Hematopoietic multipotent progenitor cell treated with erythropoietin and hydrocortisone succinate and interleukin-3 and kit ligand, for 15 days (in vitro differentiated cells): ENCODE measurements around the gene MCTP1.
"Not testable (repeated sequence)": the region's sequence is repeated elsewhere in the genome, so short reads cannot be mapped to it uniquely, and the experiment has no call there.

Experiments used
- DNase-seq: peaks from one replicate; pipeline ENCODE4 v3.0.0-alpha.2; 2015; ENCODE audit warnings: low spot score

The MCTP1 gene

DNA sequence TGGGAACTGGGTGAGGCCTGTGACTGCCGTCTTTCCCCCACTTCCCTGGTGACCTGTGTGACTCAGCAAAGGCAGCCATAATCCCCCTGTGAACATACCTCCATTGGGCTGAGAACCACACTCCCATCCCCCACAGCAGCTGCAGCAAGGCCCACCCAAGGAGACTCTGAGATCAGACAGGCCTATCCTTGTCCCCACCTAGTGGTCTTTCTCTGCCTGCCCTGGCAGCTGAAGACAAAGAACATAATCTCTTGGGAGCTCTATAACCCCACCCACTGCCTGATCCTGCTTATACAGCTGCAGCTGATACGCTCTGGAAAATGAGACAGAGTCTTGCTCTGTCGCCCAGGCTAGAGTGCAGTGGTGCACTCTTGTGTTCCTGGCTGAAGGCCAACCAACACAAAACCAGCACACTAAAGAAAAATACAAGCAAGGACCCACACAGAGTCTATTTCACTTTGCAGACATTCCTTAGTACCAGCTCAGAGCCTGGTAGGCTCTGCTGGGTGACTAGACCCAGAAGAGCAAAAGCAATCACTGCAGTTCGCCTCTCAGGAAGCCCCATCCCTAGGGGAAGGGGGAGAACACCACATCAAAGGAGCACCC lies 106.7 kb downstream of the MCTP1 start:
- no peak for DNase-seq

- DNase-seq: no peak
Observed at GRCh38 chr5:95177456-95177855, 107.4 kb downstream of the MCTP1 start.

GRCh38 chr5:95175106-95175505 lies 109.8 kb downstream of the MCTP1 start:
- no peak for DNase-seq

- DNase-seq: no peak
Observed at GRCh38 chr5:95172659-95173058, 112.2 kb downstream of the MCTP1 start.

- DNase-seq: no peak
Observed at GRCh38 chr5:95164861-95165260, 120.0 kb downstream of the MCTP1 start.

DNA sequence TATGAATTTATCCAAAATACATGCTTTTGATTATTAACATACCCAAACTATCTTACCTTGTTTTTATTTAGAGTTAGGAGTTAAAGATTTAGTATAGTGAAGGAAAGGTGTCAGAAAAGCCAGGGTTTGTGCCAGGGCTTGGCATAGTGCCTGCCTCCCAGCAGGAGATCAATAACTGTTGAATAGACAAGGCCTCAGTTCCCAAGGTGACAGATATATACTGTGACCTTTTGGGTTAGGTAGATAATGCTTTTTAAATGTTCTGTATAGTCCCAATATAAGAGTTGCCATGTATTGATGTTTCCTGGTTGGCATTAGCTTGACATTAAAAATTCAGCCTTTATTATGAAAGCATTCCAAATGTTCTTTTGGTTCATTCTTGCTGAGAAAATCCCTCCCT lies 121.8 kb downstream of the MCTP1 start:
- no peak for DNase-seq

GRCh38 chr5:95162231-95162992 lies 122.5 kb downstream of the MCTP1 start:
- no peak for DNase-seq

DNA sequence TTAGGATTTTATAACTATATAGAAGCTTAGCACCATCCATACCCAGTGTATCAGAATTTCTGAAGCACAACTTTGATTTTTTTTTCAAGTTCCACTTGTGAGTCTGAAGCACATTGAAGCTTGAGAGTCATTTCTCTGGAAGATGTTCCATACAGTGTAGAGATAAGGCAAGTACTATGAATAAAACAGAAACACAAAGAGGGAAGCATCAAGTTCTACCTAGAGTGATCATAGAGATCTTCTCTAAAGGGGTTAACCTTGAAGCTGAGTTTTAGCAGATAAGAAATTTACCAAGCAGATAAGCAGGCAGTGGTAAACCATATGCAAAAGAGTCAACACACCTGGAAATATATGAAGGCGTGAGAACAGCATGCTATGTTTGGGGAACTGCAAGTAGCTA lies 125.3 kb downstream of the MCTP1 start:
- DNase-seq: no peak

GRCh38 chr5:95155888-95156287 lies 129.0 kb downstream of the MCTP1 start:
- no peak for DNase-seq

GRCh38 chr5:95153511-95153910 lies 131.4 kb downstream of the MCTP1 start:
- DNase-seq: no peak

- DNase-seq: no peak
Observed at GRCh38 chr5:95152535-95152934, 132.4 kb downstream of the MCTP1 start.

DNA sequence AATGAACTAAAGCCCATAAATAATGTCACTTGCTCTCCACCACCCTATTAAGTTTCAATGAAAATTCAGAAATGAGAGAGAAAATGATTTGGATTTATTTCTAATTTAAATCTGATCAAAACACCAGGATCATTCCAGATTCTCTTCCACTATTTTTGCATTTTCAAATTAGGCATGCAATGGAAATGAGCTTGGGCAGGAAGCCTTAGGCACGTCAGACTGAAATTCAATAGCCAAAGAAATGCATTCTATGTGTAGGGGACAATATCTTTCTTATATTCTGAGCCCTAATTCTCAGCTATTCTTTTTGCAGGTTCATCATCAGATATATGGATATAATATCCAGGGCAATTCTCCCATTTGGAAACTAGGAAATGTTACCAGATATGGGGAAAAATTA lies 132.8 kb downstream of the MCTP1 start:
- DNase-seq: no peak

DNA sequence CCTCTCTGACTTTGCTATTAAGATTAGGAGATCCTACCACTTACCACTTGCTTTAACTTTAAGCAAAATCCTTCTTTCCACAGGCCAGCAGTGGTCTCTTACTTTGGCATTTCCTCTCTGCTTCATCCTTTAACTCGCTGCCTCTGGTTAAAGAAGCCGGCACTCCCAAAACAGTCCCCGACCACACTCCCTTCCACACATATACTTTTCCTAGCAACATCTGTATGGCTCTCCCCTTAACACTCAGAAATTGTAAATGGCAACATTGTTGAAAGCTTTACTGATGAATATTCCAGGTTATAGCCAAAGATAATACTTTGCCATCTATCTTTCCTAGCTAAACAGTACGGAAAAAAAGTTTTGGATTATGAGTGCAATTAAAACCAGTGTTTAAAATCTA lies 133.2 kb downstream of the MCTP1 start:
- no peak for DNase-seq

GRCh38 chr5:95149387-95149786 lies 135.5 kb downstream of the MCTP1 start:
- no peak for DNase-seq

GRCh38 chr5:95148453-95148852 lies 136.4 kb downstream of the MCTP1 start:
- no peak for DNase-seq

DNA sequence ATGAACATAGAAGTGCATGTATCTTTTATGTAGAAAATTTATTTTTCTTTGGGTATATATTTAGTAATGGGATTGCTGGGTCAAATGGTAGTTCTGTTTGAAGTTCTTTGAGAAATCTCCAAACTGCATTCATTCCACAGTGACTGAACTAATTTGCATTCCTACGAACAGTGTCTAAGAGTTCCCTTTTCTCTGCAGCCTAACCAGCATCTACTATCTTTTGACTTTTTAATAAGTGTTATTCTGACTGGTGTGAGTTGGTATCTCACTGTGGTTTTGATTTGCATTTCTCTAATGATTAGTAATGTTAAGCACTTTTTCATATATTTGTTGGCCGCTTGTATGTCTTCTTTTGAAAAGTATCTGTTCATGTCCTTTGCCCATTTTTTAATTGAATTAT lies 141.0 kb downstream of the MCTP1 start:
- DNase-seq: not testable (repeated sequence)

- DNase-seq: no peak
Observed at GRCh38 chr5:95142145-95142544, 142.7 kb downstream of the MCTP1 start.

DNA sequence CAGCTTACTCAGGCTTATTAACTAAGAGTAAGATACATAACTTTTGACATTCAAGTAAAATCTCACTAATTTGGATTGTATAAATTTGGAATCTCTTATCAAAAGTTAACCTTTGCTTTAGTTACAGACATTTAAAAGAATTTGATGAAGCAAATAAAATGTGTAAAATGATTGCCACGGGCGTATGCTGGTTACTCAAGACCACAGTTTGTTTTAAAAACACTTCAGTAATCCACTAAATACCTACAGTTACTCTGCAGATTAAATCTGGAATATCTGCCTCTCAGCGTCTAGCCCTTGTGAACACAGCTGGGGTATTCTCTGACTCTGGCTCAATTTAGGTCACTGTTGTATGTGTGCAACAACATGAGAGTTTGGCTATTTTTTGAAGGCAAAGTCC lies 143.8 kb downstream of the MCTP1 start:
- DNase-seq: no peak

DNA sequence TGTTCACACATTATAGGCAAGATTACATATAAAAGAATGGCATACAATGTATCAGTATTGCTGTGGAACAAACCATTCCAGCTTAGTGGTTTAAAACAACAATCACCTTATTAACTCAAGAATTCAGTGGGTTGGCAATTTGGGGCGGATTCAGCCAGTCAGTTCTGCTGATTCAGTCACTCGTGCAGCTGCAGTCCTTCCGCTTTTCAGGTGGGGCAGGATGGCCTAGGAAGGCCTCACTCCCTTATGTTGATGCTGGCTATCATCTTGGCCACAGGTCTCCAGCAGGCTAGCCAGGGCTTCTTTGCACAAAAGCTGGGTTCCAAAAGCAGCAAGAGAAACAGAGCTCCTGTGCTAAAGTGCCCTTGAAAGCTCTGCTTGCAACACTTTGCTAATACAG lies 150.6 kb downstream of the MCTP1 start:
- DNase-seq: no peak

DNA sequence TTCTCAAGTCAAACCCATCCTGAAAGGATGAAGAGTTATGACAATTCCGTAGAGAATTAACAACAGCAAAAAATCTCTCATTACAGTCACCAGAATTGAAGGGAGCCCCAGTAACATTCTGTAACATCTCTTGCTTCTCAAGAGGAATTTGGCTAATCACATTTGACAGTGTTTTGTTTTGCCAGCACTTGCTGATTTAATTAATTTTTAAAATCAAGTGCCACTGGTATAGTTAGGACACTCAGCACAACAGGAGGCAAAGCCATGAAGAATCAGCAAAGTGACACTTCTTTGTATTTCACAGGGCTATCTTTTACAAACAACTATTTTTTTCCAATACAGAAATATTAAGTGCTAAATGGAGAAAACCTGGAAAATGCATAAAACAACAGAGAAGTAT lies 152.8 kb downstream of the MCTP1 start:
- no peak for DNase-seq

DNA sequence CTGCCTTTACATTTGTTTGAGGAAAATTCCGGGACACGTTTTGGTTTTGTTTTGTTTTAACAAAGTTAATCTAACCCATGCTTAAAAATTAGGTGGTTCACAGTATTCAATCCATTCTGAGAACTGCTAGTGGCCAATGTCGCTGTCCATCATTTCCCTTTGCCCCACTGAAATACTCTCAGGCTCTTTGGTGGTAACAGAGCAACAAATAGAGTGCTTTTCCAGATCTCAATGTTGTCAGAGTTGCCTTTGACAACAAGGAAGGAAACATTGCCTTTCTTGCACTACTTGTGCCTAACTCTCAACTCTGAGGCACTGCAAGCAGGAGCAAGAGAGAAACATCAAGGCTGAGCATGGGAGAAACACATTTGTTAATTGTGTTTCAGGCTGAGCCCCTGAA lies 154.0 kb downstream of the MCTP1 start:
- DNase-seq: no peak

GRCh38 chr5:95124731-95125130 lies 160.2 kb downstream of the MCTP1 start:
- no peak for DNase-seq

- no peak for DNase-seq
Observed at GRCh38 chr5:95124101-95124500, 160.8 kb downstream of the MCTP1 start.

GRCh38 chr5:95114902-95115301 lies 170.0 kb downstream of the MCTP1 start:
- DNase-seq: no peak
